HCEC 1CT (cell line): ENCODE data around the gene KRT15.
"Not testable (repeated sequence)": the region's sequence is repeated elsewhere in the genome, so short reads cannot be mapped to it uniquely, and the experiment has no call there.

ENCODE experiments used
- DNase-seq: peaks from one replicate; pipeline ENCODE4 v3.0.0-alpha.2; 2017

KRT15 gene

DNA sequence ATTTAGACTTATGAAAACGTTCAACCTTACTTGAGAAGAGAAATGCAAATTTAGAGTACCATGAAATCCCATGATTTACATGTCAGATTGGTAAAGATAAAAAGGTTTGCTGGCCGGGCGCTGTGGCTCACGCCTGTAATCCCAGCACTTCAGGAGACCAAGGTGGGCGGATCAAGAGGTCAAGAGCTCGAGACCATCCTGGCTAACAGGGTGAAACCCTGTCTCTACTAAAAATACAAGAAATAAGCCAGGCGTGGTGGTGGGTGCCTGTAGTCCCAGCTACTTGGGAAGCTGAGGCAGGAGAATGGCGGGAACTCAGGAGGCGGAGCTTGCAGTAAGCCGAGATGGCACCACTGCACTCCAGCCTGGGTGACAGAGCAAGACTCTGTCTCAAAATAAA, 24.1 kb upstream of the KRT15 start:
- not testable (repeated sequence) for DNase-seq

DNA sequence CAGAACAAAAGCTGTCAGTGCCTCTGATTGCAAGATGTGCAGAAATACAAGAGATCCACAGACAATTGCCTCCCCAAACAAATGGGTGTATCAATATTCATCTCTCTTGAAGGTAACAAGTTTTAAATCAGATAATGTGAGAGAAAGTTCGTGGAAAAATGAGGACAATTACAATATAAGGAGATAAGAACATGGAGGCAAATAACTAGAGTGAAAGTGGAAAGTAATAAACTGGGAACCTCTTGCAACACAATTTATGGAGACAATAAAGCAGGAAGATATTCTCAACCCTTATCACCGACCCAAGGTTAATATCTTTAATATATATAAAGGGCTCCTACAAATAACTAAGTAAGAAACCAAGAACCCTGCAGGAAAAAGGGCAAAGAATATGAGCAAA, 23.7 kb upstream of the KRT15 start:
- no peak for DNase-seq

DNA sequence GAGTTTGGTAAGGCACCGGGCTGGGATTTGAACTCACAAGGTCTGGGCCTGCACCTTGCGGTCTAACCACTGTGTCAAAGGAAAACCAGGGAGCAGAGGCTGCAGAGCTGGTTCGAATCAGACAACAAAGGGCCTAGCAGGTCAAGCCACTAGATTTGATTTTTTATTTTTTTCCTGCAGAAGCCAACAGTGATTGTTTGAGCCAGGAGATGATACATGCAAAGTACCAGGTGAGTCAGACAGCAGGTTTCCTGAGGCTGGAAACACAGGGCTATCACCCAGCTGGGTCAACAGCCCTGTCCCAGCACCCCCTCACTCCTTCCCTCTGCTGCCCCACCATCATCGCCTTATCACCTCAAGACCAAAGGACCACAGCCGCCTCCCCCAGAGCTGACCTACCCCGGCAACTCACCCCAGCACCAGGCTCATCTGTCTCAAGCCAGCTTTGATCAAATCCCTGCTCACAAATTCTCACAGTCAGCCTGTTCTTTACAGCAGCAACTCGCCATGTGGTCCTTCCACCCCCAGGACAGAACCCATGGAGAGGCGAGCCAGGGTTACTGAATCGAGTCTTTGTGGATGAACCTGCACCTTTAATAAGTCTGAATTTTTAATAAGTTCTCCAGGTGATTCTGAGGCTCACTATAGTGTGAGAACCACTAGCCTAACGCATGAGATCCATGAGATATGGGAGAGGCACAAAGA, 22.4 kb upstream of the KRT15 start:
- DNase-seq, result no peak

DNA sequence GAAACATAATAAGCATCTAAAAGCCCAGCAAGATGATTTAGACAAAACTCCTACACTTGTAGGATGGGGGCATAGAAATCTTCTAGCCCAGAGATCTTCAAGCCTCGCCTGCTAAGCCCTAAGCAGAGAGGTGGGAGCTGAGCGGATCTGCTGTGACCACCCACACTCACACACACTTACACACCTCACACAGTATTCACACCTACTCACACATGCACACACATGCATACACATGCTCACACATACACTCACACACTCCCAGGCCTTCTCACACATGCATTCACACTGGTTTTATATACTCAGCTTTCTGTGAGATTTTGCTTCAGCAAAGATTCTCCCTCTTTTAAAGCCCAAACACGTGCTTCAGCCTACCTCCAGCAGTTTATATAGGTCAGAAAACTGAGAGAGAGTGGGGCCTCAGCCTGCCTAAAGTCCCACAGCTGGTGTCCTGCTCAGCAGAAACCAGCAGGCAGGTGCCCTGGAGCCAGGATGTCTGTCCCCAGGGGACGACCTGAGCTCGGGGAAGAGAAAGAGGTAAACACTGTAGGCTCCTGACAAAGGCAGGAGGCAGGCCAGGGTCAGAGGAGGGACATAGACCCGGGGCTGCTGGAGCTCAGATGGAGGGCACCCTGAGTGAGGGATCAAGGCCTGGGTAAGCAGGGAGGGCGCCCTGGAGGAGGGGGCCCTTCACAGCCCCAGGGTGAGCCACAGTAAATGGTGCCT, 21.4 kb upstream of the KRT15 start:
- no peak for DNase-seq

DNA sequence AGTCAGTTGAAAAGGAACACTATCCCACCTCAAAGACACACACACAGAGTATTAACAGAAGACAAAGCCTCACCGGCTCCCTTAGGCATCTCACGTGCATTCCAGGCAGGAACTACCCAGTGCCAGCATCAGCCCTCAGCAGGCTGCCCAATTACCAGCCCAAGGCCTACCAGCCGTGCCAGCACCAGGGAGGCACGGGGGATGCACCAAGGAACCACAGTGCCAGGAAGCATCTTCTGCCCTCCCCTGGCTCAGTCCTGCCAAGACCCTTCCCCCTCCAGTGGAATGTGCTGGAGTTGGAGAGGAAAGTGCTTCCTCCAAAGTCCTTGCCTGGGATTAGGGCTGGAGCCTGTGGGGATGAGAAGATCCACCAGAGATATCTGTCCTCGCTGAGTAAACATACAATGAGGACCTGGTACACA, 20.4 kb upstream of the KRT15 start:
- DNase-seq, result no peak

DNA sequence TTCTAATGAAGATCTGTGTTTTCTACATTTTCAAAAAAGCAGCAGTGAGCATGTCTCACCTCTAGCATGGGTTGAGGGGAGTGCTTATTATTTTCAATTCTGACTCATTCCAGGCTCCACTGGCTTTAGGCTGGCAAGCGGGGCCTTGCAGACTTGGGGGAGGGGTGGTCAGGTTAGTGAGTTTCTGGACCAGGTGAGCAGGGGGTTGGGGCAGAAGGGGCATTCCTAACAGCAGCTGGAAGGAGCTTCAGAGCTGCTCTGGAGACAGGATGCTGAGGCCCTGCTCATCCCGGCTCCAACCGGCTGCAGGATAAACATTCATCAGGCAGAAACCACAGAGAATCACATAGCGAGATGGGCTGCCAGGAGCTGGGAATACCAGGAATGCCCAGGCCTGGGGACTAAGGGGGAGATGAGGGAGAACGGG, 19.9 kb upstream of the KRT15 start:
- no peak for DNase-seq

DNA sequence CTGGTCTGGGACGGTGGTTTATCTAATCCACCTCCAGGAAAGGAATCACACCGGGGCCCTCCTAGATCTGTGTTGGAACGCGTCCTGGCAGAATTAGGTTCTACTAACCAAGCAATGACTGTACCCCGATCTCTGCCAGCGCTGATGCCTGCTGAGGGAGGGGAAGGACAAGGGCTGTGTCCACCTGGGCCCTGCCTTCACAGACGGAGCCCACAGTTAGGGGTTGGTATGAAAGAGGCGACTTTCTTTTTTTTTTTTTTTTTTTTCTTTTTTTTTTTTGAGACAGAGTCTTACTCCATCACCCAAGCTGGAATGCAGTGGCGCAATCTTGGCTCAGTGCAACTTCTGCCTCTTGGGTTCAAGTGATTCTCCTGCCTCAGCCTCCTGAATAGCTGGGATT, 19.3 kb upstream of the KRT15 start:
- DNase-seq, result no peak

DNA sequence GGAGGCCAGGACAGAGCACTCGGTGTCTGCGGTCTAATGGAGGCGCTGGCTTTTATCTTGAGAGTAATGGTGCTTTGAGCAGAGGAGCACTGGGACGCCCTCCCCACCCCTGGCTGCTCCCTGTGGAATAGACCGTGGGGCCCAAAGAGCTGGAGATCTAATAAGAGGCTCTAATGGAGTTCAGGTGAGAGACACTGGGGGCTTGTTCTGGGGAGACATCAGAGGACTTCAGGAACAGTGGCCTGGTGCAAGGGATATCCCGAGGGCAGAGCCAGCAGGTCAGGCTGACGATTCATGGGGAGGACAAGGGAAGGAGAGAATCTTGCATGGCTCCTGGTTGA, 18.9 kb upstream of the KRT15 start:
- DNase-seq, result no peak

DNA sequence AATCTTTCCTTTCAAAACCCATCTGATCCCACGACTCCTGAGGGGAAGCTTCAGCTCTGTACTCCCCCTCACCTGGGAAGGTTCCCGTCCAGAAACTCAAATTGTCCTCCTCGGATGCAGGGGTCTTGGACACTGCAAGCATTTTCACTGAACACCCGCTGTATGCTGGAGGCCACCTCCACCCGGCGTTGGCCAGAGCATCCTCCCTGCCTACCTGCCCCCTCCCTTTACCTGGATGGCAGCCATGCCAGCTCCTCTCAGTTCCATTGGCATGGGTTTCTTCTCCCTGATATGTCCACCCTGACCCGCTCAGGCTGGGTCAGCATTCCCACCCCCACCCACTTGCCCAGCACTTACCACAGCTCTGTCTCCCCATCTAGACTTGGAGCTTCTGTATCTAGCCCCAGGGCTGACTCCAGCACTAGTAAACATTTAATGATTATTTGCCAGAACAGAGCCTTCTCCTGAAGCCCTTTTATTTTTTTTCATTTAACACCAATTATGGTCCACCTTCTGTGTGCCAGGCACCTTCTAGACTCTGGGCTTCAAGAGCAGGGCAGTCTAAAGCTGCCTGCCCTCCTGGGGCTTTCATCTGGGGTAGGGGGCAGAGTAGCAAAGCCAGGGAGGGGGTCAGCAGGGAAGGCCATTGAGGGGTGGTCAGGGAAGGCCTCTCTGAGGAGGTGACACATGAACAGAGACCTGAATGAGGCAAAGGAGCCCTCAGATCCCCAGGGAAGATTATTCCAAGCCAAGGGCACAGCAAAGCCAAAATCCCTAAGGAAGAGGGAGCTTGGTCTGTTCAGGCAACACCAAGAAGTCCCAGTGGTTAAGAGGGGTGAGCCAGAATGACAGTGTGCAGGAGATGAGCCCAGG, 18.3 kb upstream of the KRT15 start:
- no peak for DNase-seq

DNA sequence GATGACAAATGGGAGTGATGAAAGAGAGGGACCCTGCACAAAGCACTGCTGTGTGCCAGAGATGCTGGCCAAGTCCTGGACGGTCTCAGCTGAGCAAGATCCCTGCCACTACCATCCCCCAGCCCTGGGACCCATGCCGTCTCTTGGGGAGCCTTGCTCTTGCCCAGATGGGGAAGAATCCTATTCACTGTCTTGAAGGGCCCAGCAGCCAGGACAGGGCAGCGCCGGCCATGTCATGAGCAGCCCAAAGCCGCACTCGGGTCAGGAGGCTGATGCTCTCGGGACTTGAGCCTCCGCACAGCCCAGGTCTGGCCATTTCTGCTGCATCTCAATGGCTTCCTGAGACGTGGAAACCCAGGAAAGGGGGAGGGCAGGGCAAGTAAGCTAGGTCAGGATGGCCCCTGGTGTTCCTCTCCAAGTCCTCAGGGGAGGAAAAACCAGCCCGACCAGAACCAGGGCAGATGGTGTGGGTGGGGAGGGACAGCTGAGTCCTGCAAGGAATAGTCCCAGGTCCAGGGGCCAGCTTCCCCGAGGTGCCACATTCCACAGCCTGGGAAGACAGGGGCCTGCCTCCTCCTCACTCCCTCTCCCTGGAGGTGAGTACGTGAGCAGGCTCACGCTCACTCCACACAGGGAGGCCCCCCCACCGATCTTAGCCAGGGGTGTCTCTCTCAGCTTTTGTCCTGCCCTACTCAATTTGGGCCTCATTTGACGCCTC, 17.2 kb upstream of the KRT15 start:
- no peak for DNase-seq

DNA sequence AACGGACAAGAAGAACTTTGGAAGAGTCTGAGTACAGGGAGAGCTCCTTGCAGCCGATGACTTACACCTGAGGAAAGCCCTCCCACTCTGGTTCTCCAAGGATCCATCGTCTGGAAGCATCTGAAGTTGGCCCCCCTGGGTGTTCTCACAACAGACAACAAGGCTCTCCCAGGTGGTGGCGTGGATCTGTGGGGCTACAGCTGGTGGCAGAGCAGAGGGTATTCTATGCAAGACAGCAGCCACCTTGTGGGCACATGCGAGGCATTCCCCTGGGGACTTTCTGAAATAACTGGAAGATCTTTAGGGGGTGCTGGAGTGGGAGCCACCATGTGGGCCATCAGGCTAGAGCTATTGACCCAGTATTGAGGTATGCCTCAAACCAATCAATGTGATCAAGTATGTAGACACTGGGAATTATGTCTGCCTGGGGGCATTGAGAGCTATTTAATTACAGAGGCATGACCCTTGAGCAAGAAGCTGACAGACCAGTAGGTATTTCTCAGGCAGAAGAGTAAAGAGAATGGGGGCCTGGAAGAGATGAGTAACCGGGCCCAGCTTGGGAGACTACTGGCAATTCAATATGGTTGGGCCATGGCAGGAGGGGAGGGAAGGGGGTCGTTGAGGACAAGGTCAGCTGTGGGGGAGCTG, 16.3 kb upstream of the KRT15 start:
- no peak for DNase-seq

DNA sequence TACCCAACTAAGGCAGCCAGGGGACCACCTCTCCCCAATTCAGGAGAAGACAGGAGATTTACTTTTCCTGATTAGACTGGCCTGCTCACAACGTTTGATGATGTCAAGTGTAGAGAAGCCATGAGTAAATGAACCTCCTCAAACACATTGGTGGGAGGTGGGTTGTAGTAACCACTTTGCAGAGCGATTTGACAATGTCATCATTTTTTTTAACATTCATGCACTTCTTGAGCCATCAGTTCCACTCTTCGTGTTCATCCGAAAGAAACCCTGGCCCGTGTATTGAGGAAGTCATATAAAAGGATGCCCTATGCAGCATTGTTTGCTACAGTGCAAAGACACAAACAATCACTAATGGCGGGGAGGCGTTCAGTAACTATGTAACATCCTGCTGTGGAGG, 14.9 kb upstream of the KRT15 start:
- no peak for DNase-seq

DNA sequence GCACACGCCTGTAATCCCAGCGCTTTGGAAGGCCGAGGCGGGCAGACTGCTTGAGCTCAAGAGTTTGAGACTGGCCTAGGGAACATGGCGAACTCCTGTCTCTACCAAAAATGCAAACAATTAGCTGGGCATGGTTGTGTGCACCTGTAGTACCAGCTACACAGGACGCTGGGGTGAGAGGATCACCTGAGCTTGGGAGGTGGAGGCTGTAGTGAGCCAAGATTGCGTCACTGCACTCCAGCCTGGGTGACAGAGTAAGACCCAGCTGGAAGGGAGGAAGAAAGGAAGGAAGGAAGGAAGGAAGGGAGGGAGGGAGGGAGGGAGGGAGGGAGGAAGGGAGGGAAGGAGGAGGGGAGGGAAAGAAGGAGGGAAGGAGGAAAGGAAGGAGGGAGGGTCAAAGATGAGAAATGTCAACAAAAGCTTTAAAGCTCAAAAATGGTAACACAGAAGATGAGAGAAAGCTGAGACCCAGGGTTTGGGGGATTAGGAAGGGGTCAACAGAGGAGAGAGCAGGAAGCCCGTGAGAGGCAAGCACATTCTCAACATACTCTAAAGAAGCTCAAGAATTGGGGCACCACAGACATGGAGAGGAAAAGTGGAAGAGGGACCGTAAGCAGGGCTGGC, 14.4 kb upstream of the KRT15 start:
- DNase-seq, result no peak

DNA sequence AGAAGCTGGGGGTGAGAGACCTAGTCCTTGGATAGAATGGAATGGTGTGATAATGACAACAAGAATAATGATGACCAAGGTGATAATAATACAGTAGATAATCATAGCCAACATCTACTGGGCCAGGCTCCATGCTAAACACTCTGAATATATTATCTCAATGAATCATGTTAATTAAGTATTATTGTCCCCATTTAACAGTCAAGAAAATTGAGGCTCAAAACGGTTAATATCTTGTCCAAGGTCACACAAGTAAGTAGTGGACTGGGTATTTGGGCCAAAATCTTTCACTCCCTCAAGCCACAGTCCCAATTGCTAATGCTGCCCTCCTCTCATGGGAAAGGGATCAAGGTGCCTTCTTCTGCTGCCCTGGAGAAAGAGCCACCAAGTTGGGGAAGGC, 13.3 kb upstream of the KRT15 start:
- DNase-seq, result no peak

DNA sequence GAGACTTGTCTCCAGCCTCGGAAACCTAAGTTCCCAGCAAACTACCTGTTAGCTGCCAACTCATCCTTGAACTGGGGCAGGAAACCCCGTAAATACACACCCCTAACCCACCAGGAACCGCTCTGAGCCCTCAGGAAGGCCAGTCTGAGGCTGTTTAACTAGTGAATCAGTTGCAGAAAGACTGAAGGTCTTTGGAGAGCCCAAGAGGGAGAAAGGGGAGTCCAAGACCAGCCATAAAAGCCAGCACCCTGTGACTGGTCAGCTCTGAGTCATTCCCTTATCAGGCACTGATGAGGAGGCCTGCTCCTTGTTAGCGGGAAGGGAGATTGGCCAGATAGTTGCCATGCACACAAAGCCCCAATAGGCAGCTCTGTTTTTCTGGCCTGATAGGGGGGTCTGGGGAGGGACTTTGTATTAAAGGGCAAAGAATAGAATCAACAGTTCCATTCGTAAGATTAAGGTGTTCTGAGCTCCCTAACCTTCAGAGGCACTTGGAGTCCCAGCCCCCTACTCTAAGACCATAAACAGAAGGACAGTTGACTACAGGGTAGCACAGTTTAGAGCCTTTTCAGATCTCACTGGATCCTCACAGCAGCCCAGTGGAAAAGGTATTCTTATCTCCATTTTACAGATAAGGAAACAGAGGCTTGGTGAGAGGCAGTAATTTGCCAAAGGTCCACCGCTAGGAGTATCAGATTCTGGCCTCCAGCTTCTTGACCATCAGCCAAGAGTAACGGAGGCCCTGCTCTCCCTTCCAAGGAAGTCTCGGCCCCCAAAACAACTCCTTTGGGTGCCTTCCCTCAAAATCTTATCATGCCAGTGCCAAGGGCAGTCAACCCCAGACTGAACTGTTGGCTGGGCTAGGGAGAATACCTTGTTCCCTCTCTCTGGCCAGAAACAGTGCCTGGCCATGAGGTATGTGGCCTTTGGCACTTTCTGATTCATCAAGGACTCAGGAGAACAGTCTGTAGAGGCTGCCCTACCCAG, 11.7 kb upstream of the KRT15 start:
- DNase-seq, result peak; percentile 70

DNA sequence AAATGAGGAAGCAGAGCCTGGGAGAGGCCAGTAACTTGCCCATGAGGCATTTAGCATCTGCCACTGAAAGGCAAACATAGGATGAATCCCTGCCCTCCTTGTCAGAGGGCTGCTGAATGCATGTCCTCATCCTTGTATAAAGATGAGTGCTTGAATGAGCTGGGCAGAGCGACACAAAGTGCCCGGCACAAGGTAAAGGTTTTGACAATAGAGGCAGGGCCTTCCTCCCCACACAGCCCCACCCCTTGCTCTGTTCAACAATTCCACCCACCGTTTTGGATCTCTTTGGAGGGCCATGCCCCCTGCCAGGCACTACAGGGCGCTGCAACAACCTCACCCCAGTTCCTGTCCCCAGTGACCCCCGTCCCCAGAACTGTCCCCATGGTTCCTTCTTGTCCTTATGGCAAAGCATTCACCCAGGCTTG, 10.8 kb upstream of the KRT15 start:
- DNase-seq, result no peak

DNA sequence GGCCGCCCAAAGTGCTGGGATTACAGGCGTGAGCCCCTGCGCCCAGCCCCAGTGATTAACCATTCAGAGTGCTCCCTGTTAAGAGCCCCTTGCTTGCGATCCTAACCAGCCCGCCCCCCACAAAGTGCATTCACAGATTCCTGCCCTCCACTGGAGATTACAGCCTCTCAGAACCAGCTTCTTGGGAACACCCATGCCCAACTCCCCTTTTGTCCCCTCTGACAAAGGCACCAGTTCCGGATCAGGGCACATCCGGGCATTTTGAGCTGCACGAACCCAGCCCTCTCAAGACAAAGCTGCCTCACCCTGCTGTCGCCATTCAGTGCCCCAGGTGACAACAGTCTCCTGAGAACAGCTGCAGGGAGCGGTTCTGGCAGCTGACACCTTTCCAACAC, 10.3 kb upstream of the KRT15 start:
- no peak for DNase-seq

DNA sequence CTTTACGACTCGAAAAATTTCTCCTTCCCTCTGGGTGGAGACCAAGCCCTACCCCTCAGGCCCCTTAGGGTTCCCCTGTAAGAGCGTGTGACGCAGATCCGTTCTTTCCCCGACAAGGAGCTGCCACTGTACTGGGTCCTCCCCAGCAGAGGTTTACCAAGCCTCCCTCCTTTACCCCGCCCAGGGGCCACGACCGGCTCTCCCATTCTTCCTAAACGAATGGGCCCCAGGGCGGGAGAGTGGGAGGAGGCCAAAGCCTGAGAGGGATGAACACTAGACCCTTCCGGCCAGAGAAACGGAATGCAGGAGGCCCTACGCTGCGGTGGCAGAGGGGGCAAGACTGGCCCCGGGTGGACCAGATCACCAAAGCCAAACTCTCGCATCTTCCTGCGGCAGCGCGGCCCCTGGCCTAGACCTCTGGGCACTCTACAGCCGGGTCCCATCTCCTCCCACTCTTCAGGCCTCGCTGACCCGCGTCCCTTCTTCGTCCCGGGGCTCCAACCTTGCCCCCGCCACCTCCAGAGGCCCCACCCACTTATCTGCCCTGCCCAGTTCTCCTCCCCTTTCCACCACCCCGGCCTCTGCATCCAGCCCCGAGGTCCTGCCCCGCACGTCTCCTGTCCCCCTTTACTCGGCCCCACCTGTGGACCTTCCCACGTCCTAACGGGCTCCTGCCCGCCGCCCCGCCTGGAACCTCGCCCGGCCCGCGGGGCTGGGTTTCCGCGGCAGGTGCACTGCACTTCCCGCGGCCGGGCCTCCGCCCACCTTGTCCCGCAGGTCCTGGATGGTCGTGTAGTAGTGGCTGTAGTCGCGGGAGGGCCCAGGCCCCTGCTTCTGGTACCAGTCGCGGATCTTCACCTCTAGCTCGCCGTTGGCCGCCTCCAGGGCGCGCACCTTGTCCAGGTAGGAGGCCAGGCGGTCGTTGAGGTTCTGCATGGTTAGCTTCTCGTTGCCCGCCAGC, 8.7 kb upstream of the KRT15 start:
- DNase-seq, result no peak

DNA sequence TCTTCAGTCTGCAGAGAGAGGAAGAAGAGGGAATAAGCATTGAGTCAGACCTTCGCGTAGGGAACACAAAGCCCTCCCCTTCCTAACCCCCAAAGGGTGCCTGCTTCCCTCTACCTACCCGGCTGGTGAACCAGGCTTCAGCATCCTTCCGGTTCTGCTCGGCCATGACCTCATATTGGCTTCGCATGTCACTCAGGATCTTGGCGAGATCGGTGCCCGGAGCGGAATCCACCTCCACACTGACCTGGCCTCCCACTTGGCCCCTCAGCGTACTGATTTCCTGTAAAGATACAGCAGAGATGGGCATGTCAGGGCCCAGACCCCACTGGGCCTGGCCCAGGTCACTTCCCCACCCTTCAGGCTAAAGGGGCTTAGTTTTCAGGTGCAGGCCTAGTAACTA, 5.6 kb upstream of the KRT15 start:
- no peak for DNase-seq

DNA sequence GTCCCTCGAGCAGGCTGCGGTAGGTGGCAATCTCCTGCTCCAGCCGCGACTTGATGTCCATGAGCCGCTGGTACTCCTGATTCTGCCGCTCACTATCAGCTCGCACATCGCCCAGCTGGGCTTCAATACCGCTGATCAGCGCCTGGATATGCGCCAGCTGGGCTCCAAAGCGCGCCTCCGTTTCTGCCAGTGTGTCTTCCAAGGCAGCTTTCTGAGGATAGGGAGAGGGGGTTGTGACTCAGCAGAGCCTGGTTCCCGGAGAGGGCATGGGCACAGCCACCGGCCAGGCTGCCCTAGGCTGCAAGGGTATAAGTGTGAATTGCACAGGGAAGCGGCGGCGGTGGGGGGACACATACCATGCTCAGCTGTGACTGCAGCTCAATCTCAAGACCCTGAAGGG, 5.1 kb upstream of the KRT15 start:
- no peak for DNase-seq
